ENCODE results near the gene TP53INP2.

TP53INP2 gene

GRCh38 chr20:34693414-34693813, 10.7 kb upstream of the TP53INP2 start:
- no peak overlapping the region for H3K4me3 ChIP-seq (ENCODE audit: low read depth, low read length)
- no peak for TF ChIP-seq CTCF (IDR thresholded peaks at IDR 0.05; ENCODE audit: borderline replicate concordance, insufficient read depth, low read depth, low read length)

GRCh38 chr20:34701405-34702085, 2.6 kb upstream of the TP53INP2 start:
- TF ChIP-seq CTCF (IDR thresholded peaks at IDR 0.05; ENCODE audit: borderline replicate concordance, insufficient read depth, low read depth, low read length), result no peak
- no peak overlapping the region for H3K4me3 ChIP-seq (ENCODE audit: low read depth, low read length)

DNA sequence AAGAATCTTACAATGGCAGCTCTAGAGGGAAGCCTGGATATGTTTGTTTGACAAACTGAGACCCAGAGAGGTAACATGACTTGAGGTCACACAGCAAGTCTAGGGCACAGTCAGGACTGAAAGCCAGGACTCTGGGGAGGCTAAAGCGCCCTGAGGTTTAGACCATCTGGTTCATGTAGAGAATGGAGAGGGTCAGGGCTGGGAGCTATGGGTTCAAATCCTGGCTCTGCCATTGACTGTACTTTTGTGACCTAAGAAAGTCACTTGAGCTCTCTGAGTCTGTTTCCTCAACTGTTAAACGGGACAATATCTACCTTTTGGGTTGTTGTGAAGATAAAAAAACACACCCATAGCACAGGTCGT, 1.1 kb upstream of the TP53INP2 start:
- H3K4me3 ChIP-seq (ENCODE audit: low read depth, low read length), result no peak overlapping the region
- TF ChIP-seq CTCF (IDR thresholded peaks at IDR 0.05; ENCODE audit: borderline replicate concordance, insufficient read depth, low read depth, low read length), result no peak

DNA sequence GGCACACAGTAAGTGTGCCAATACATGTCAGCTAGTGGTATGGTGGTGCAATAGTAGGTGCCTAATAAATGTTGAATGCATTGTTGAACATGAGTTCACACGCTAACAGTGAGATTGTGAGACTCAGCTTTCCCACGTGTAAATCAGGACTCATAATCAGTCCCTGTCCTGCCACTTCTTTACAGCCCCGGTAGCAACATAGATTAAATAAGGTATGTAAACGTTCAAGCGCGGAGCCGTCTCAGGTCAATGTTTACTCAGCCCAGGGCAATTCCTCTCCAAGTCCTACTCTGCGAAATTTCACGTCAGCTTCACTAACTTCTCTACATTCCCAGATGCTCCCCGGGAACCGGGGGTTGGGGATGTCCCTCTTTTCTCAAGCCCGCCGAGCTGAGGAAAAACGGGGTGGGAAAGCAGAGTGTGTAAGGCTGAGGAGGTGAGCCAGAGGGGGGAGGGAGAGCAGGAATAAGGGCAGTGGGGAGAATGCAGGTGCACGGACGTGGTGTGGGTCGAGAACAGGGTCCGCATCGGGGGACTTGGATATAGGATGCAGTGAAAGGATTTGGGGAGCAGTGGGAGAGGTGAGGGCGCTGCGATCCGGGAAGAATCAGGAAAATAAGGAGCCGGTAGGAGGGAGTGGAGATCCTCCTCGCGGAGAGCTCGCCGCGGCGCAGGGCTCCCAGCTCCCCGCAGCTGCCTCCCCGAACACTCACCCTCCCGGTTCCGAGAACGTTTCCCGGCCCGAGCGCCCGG, 544 bp upstream of the TP53INP2 start:
- TF ChIP-seq CTCF (IDR thresholded peaks at IDR 0.05; ENCODE audit: borderline replicate concordance, insufficient read depth, low read depth, low read length), result no peak
- H3K4me3 ChIP-seq (ENCODE audit: low read depth, low read length), result peak overlapping the region; percentile 65

DNA sequence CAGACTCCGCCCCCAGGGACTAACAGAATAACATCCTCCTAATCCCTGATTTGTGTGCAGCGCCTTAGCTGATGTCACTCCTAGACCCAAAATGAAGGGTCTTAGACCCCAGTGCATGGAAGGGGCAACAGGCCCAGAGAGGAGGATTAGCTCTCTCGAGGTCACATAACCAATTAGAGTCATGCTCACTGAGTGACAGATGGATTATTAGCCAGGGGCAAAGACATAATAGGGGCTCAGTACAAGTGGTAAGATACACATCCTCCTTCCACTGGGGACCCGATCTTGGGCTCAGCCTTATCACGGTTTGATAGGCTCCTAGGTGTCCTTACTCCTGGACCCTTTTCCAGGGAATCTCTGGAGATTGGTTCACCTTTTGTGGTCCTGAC, 858 bp downstream of the TP53INP2 start:
- peak overlapping the region; percentile 65 for H3K4me3 ChIP-seq (ENCODE audit: low read depth, low read length)
- TF ChIP-seq CTCF (IDR thresholded peaks at IDR 0.05; ENCODE audit: borderline replicate concordance, insufficient read depth, low read depth, low read length), result no peak

DNA sequence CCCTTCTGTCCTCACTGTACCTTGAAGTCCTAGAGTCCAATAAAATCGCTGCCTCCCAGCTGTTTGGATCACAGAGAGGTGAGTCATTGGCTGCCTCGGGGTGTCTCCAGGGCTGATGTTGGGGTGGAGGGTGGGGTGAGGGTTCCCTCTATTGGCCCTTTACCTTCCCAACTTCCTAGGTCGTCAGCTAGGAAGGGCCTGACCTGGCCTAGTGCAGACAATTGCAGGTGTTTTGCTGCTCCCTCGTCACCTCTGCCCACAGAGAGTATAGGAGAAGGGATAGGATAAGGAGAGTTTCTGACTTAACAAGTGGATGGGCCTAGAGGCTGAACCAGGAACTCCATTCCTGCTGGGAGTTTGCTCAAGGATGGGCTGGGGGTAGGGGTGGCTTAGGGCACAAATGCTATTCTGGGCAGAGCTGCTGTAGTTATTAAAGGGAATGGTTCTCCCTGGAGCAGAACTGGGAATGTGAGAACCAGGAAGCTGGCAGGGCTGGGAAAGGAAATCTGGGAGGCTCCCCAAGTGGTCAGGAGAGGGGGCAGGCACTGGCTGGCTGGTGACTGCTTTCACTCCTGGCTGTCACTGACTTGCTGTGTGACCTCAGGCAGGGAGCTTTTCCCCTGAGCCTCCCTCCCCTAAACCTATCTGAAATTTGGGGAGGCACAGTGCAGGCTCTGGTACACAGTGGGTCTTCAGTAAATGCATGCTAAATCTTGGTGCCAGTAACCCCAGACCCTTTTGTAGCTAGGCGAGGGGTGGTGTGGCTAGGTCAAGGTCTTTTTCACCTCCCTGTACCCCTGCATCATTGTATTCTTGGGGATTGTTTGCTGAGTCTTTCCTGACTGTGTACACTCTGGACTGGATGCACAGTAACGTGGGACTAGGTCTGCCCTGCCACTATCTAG, 1.5 kb downstream of the TP53INP2 start:
- TF ChIP-seq CTCF (IDR thresholded peaks at IDR 0.05; ENCODE audit: borderline replicate concordance, insufficient read depth, low read depth, low read length), result 0 out of 2 replicates have a peak, but pooled peaks have one; percentile 12
- no peak overlapping the region for H3K4me3 ChIP-seq (ENCODE audit: low read depth, low read length)
